H1 (cell line): Measurements from ENCODE around the gene KCNJ12. TPM values are rescaled to one million over a fixed set of nuclear protein-coding genes. Genes with fewer than 3 reads are reported as not detected.
"Not testable (repeated sequence)": the region's sequence is repeated elsewhere in the genome, so short reads cannot be mapped to it uniquely, and the experiment has no call there.

Experiments
- CTCF ChIA-PET: fragments of 300-600 bp; sonication (Branson Sonifier 250); formaldehyde crosslinking; loops from one replicate; lab custom pipeline; 2021; ENCODE audit not compliant: partially characterized antibody; lab: Charles Lee
- POLR2A ChIA-PET: fragments of 300-600 bp; sonication (Branson Sonifier 250); formaldehyde crosslinking; loops from one replicate; lab custom pipeline; 2021; ENCODE audit warnings: inconsistent platforms; ENCODE audit not compliant: partially characterized antibody; lab: Charles Lee
- DNase-seq, 2 experiments: peaks; one replicate each; pipeline versions ENCODE4 v3.0.0 to v3.0.0-alpha.2; 2010 to 2022; ENCODE audit warnings: low spot score in 2 of 2, low read depth in 1 of 2, mixed read lengths in 1 of 2
- FAIRE-seq: peaks from 2 replicates; lab custom pipeline; 2011; peaks lifted over from hg19 to GRCh38; lab: Jason Lieb, UNC
- H2AFZ ChIP-seq: 2 replicates; pipeline ENCODE4 v1.8.1; 2012; ENCODE audit warnings: low read length, inconsistent platforms
- H2AK5ac ChIP-seq: 2 replicates; pipeline ENCODE4 v1.6.1; 2013; ENCODE audit warnings: low read depth, low read length
- H2BK120ac ChIP-seq: replicated peaks from 2 replicates; pipeline ENCODE3; 2013; ENCODE audit warnings: low read depth, low read length, inconsistent platforms
- H2BK12ac ChIP-seq: 2 replicates; pipeline ENCODE4 v1.6.1; 2013; ENCODE audit warnings: low read depth, low read length
- H2BK15ac ChIP-seq: 2 replicates; pipeline ENCODE4 v1.6.1; 2013; ENCODE audit warnings: low read length
- H2BK20ac ChIP-seq: 2 replicates; pipeline ENCODE4 v1.6.1; 2013; ENCODE audit warnings: low read length
- H2BK5ac ChIP-seq: 2 replicates; pipeline ENCODE4 v1.6.1; 2013; ENCODE audit warnings: low read depth, low read length
- H3K14ac ChIP-seq: 2 replicates; pipeline ENCODE4 v1.6.1; 2013; ENCODE audit warnings: inconsistent platforms; ENCODE audit not compliant: insufficient read length
- H3K18ac ChIP-seq: 2 replicates; pipeline ENCODE4 v1.6.1; 2013; ENCODE audit warnings: low read length; ENCODE audit errors: extremely low read depth
- H3K23ac ChIP-seq: 2 replicates; pipeline ENCODE4 v1.6.1; 2013; ENCODE audit warnings: inconsistent platforms; ENCODE audit not compliant: insufficient read length
- H3K23me2 ChIP-seq: 2 replicates; pipeline ENCODE4 v1.6.1; 2013; ENCODE audit warnings: low read depth, low read length
- H3K27ac ChIP-seq: 2 replicates; pipeline ENCODE4 v1.6.1; 2011; ENCODE audit warnings: low read depth, low read length, inconsistent platforms
- H3K27me3 ChIP-seq, 4 experiments: replicated peaks in 1 of 4; 1 replicate in 1 of 4; 2 replicates in 3 of 4; pipeline versions ENCODE4 v1.6.1 to v1.8.1; 2011 to 2013; ENCODE audit warnings: low read length in 3 of 4, mild to moderate bottlenecking in 3 of 4, inconsistent platforms in 2 of 4, mixed read lengths in 2 of 4, moderate library complexity in 1 of 4; ENCODE audit not compliant: control insufficient read depth in 3 of 4, insufficient read depth in 3 of 4; ENCODE audit errors: extremely low read depth in 1 of 4
- H3K36me3 ChIP-seq, 4 experiments: 2 replicates each; pipeline versions ENCODE4 v1.6.1 to v1.8.1; 2011 to 2013; ENCODE audit warnings: mild to moderate bottlenecking in 4 of 4, low read length in 3 of 4, moderate library complexity in 2 of 4, control low read depth in 1 of 4, inconsistent platforms in 1 of 4; ENCODE audit not compliant: insufficient read depth in 4 of 4, control insufficient read depth in 2 of 4
- H3K4ac ChIP-seq: replicated peaks from 2 replicates; pipeline ENCODE3; 2013; ENCODE audit warnings: low read length, low read depth, mixed read lengths, inconsistent platforms; ENCODE audit not compliant: insufficient read length
- H3K4me1 ChIP-seq, 4 experiments: replicated peaks in 1 of 4; 1 replicate in 1 of 4; 2 replicates in 3 of 4; pipeline versions ENCODE4 v1.6.1 to v1.8.1; 2011 to 2013; ENCODE audit warnings: low read length in 3 of 4, inconsistent platforms in 2 of 4, mixed read lengths in 1 of 4; ENCODE audit not compliant: insufficient read depth in 4 of 4, control insufficient read depth in 3 of 4
- H3K4me2 ChIP-seq, 2 experiments: 2 replicates each; pipeline versions ENCODE4 v1.6.1 to v1.8.1; 2011 to 2013; ENCODE audit warnings: low read depth in 2 of 2, low read length in 2 of 2, control low read depth in 1 of 2, inconsistent platforms in 1 of 2, mild to moderate bottlenecking in 1 of 2; ENCODE audit not compliant: insufficient read depth in 1 of 2
- H3K4me3 ChIP-seq, 4 experiments: fragments of 200-600, 300-600 bp in 1 of 4; sonication (generic), shearing (Covaris generic), sonication (Bioruptor Twin) in 1 of 4; 2 replicates each; pipeline versions ENCODE4 v1.5.1 to v1.8.1; 2011 to 2016; ENCODE audit warnings: low read length in 4 of 4, low read depth in 3 of 4, control low read depth in 2 of 4, inconsistent platforms in 2 of 4, mild to moderate bottlenecking in 2 of 4, mixed read lengths in 1 of 4, moderate library complexity in 1 of 4; ENCODE audit not compliant: insufficient read depth in 2 of 4; ENCODE audit errors: extremely low read depth in 1 of 4
- H3K56ac ChIP-seq: replicated peaks from 2 replicates; pipeline ENCODE3; 2013; ENCODE audit warnings: low read depth, mild to moderate bottlenecking, mixed read lengths, low read length, inconsistent platforms; ENCODE audit not compliant: insufficient read length
- H3K79me1 ChIP-seq: 2 replicates; pipeline ENCODE4 v1.6.1; 2013; ENCODE audit warnings: low read depth, low read length, control low read depth
- H3K79me2 ChIP-seq, 2 experiments: 2 replicates each; pipeline versions ENCODE4 v1.6.1 to v1.8.1; 2012 to 2013; ENCODE audit warnings: low read length in 2 of 2, mild to moderate bottlenecking in 2 of 2, inconsistent platforms in 1 of 2; ENCODE audit not compliant: insufficient read depth in 2 of 2, control insufficient read depth in 1 of 2
- H3K9ac ChIP-seq, 4 experiments: replicated peaks in 1 of 4; 1 replicate in 1 of 4; 2 replicates in 3 of 4; pipeline versions ENCODE4 v1.6.1 to v1.8.1; 2011 to 2013; ENCODE audit warnings: low read depth in 3 of 4, low read length in 3 of 4, control low read depth in 2 of 4, mild to moderate bottlenecking in 2 of 4, moderate library complexity in 2 of 4, inconsistent platforms in 1 of 4; ENCODE audit errors: extremely low read depth in 1 of 4
- H3K9me3 ChIP-seq, 2 experiments: 2 replicates each; pipeline versions ENCODE4 v1.6.1 to v1.8.1; 2012 to 2013; ENCODE audit warnings: mild to moderate bottlenecking in 2 of 2, moderate library complexity in 2 of 2, control low read depth in 1 of 2, inconsistent platforms in 1 of 2, low read depth in 1 of 2, low read length in 1 of 2, mixed read lengths in 1 of 2; ENCODE audit not compliant: insufficient read depth in 2 of 2
- H4K20me1 ChIP-seq, 2 experiments: replicated peaks in 1 of 2; 2 replicates each; pipeline versions ENCODE3 to v1.8.1; 2011 to 2013; ENCODE audit warnings: inconsistent platforms in 2 of 2, low read length in 2 of 2, mild to moderate bottlenecking in 1 of 2; ENCODE audit not compliant: insufficient read depth in 2 of 2, control insufficient read depth in 1 of 2
- H4K5ac ChIP-seq: 2 replicates; pipeline ENCODE4 v1.6.1; 2013; ENCODE audit warnings: low read length, low read depth, mixed read lengths, inconsistent platforms; ENCODE audit not compliant: insufficient read length
- H4K8ac ChIP-seq: 2 replicates; pipeline ENCODE4 v1.8.0; 2013; ENCODE audit warnings: mild to moderate bottlenecking, moderate library complexity, low read length, inconsistent platforms; ENCODE audit not compliant: insufficient read depth; ENCODE audit errors: extremely low read depth
- H4K91ac ChIP-seq: replicated peaks from 2 replicates; pipeline ENCODE3; 2013; ENCODE audit warnings: low read length, mixed read lengths, inconsistent platforms; ENCODE audit not compliant: insufficient read length
- WGBS, 2 experiments: shearing (Covaris generic) in 1 of 2; methylation state at CpG; one replicate each; pipeline versions ENCODE4 v1.1.6 to v1.1.7; 2013 to 2015; ENCODE audit warnings: low lambda C conversion rate in 2 of 2, mixed read lengths in 2 of 2, inconsistent platforms in 1 of 2, low coverage in 1 of 2, missing lambda C conversion rate in 1 of 2; ENCODE audit not compliant: insufficient replicate concordance in 2 of 2, insufficient coverage in 1 of 2, insufficient read length in 1 of 2; ENCODE audit errors: extremely low coverage in 1 of 2, missing lambda C conversion rate in 1 of 2; 5-methylcytosine and 5-hydroxymethylcytosine counted together
- polyA plus RNA-seq, 7 experiments: library from polyadenylated mRNA; depleted of rRNA in 3 of 7; stranded (reverse) in 5 of 7; unstranded in 2 of 7; fragments of >200 nt in 5 of 7; fragments of 200-250 nt in 2 of 7; gene quantifications; 1 replicate in 5 of 7; 2 replicates in 1 of 7; 4 replicates in 1 of 7; pipeline versions ENCODE4 v1.2.1 to v1.2.3, GENCODE V29; 2011 to 2013; ENCODE audit warnings: missing spikeins in 2 of 7, mixed read lengths in 2 of 7
- total RNA-seq: library from RNA; stranded (reverse); fragmentation: NEBNext Ultra II Directional; extraction: Animal tissue kit (Norgen Biotek cat#: 25700); gene quantifications from 2 replicates; pipeline ENCODE4 v1.2.1, GENCODE V29; 2021

Gene KCNJ12
- total and polyA plus RNA-seq, 2 of the 8 experiments (the other 6 are each of a cell fraction or from before 2014, with no cell fraction given), result 1.2 to 1.5 TPM

GRCh38 chr17:21422311-21423189 lies 46.4 kb downstream of the KCNJ12 start:
- DNase-seq, H3K27me3 ChIP-seq, H3K14ac ChIP-seq, H4K5ac ChIP-seq, H3K36me3 ChIP-seq, H3K4me1 ChIP-seq, H3K4me3 ChIP-seq, H3K56ac ChIP-seq, H2BK20ac ChIP-seq, H2BK5ac ChIP-seq, POLR2A ChIA-PET, H3K27ac ChIP-seq, H2BK15ac ChIP-seq, H2BK12ac ChIP-seq, H4K91ac ChIP-seq, H3K23ac ChIP-seq, H2AK5ac ChIP-seq, H3K9me3 ChIP-seq, H3K4me2 ChIP-seq, H4K20me1 ChIP-seq, H3K79me1 ChIP-seq, FAIRE-seq, H2AFZ ChIP-seq, H3K4ac ChIP-seq, H3K79me2 ChIP-seq, H3K18ac ChIP-seq, H3K23me2 ChIP-seq, H2BK120ac ChIP-seq, H3K9ac ChIP-seq: not testable (repeated sequence)
- CTCF ChIA-PET, result interaction anchor here (1.2 kb wide), 2 partner anchors 35 to 139 kb away, joined by 3 to 4 read pairs; no protein-coding TSS in a partner anchor
- H4K8ac ChIP-seq, result peak overlapping the region; percentile 68; the same call in 1 of the 2 replicates
- 84% methylated on average over 10 of the region's 14 CpGs; no CpG with 5 or more reads in 1 of the 2 experiments for WGBS, 2 experiments
